ENCODE data around the gene TPPP2.

DNA sequence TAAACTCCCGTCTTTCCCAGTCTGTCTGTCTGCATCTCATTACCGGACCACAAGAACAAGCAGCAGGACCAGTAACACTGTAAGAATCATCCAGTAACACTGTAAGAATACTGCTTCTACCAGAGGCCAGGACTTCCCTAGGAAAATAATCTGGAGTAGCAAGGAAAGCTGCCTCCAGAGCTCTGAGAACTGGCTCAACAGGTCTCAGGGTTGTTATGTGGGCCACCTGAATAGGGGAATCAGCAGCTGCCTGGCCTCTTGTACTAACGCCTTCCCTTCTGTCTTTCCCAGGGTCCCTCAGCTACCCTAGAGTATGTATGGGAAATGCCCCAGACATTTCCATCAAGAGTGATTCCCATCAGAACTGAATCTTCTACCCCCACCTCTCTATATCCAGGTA lies 31.9 kb upstream of the TPPP2 start:
- TF ChIP-seq, protein P1, sequence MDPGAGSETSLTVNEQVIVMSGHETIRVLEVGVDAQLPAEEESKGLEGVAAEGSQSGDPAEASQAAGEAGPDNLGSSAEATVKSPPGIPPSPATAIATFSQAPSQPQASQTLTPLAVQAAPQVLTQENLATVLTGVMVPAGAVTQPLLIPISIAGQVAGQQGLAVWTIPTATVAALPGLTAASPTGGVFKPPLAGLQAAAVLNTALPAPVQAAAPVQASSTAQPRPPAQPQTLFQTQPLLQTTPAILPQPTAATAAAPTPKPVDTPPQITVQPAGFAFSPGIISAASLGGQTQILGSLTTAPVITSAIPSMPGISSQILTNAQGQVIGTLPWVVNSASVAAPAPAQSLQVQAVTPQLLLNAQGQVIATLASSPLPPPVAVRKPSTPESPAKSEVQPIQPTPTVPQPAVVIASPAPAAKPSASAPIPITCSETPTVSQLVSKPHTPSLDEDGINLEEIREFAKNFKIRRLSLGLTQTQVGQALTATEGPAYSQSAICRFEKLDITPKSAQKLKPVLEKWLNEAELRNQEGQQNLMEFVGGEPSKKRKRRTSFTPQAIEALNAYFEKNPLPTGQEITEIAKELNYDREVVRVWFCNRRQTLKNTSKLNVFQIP (CRISPR knock-in tag; IDR thresholded peaks at IDR 0.05; ENCODE audit: borderline replicate concordance, low read depth), result no peak
- TF ChIP-seq ZFP30 (CRISPR knock-in tag; IDR thresholded peaks at IDR 0.05) (no peak), ZC3H10 (CRISPR knock-in tag; IDR thresholded peaks at IDR 0.05) (no peak)
- TF ChIP-seq, protein P2, sequence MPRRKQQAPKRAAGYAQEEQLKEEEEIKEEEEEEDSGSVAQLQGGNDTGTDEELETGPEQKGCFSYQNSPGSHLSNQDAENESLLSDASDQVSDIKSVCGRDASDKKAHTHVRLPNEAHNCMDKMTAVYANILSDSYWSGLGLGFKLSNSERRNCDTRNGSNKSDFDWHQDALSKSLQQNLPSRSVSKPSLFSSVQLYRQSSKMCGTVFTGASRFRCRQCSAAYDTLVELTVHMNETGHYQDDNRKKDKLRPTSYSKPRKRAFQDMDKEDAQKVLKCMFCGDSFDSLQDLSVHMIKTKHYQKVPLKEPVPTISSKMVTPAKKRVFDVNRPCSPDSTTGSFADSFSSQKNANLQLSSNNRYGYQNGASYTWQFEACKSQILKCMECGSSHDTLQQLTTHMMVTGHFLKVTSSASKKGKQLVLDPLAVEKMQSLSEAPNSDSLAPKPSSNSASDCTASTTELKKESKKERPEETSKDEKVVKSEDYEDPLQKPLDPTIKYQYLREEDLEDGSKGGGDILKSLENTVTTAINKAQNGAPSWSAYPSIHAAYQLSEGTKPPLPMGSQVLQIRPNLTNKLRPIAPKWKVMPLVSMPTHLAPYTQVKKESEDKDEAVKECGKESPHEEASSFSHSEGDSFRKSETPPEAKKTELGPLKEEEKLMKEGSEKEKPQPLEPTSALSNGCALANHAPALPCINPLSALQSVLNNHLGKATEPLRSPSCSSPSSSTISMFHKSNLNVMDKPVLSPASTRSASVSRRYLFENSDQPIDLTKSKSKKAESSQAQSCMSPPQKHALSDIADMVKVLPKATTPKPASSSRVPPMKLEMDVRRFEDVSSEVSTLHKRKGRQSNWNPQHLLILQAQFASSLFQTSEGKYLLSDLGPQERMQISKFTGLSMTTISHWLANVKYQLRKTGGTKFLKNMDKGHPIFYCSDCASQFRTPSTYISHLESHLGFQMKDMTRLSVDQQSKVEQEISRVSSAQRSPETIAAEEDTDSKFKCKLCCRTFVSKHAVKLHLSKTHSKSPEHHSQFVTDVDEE (CRISPR knock-in tag; IDR thresholded peaks at IDR 0.05), result no peak
- TF ChIP-seq, protein P3, sequence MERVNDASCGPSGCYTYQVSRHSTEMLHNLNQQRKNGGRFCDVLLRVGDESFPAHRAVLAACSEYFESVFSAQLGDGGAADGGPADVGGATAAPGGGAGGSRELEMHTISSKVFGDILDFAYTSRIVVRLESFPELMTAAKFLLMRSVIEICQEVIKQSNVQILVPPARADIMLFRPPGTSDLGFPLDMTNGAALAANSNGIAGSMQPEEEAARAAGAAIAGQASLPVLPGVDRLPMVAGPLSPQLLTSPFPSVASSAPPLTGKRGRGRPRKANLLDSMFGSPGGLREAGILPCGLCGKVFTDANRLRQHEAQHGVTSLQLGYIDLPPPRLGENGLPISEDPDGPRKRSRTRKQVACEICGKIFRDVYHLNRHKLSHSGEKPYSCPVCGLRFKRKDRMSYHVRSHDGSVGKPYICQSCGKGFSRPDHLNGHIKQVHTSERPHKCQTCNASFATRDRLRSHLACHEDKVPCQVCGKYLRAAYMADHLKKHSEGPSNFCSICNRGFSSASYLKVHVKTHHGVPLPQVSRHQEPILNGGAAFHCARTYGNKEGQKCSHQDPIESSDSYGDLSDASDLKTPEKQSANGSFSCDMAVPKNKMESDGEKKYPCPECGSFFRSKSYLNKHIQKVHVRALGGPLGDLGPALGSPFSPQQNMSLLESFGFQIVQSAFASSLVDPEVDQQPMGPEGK (CRISPR knock-in tag; IDR thresholded peaks at IDR 0.05; ENCODE audit: borderline replicate concordance), result no peak

Data from SK-N-SH treated with all-trans-retinoic acid at 6 μM for 48 hours (cell line).